ENCODE results near the gene AASS. TPM values are rescaled to one million over a fixed set of nuclear protein-coding genes. Genes with fewer than 3 reads are reported as not detected.

Gene AASS
- polyA plus RNA-seq, 3 donors: 13.0 to 50.1 (median 16.5) TPM

GRCh38 chr7:122064971-122065370 lies 79.1 kb downstream of the AASS start:
- H3K27ac ChIP-seq (ENCODE audit: low read depth, low read length): no peak overlapping the region
- WGBS, 3 donors: 82 to 87% (median 84%) methylated on average over 4 of the region's 4 CpGs

DNA sequence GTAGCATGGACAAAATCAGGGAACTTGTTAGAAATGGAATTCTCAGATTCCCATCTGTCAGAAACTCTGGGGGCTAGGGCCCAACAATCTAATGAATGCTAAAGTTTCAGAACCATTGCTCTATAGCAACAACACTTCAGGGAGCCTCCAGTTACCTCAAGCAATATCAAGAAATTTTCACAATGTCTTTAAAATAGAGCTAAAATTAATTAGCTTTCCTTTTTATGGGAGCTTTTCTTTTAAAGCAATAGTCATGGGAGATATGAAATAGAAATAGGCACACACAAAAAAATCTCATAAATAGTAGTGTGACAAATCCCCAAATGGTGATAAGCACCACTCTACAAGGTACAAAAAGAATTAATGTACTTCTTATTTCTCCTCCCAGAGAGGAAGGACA lies 80.9 kb downstream of the AASS start:
- H3K27ac ChIP-seq (ENCODE audit: low read depth, low read length): no peak overlapping the region

DNA sequence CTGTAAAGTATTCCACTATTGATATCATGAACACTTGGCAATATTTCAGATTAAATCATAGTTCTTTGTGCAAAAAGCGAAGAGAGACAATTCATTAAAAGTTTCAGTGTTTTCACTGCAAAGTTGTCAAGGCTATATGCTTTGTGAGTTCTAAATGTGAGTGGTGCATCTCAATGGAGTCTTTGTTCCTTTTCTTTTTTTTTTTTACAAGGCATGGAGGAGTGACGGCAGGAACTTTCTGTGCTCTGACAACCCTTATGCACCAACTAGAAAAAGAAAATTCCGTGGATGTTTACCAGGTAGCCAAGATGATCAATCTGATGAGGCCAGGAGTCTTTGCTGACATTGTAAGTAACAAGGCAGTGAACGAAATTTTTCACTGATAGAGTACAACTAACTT lies 84.5 kb downstream of the AASS start:
- H3K27ac ChIP-seq (ENCODE audit: low read depth, low read length): no peak overlapping the region
- 59 to 71% (median 60%) methylated on average over 4 of the region's 4 CpGs for WGBS, 3 donors

DNA sequence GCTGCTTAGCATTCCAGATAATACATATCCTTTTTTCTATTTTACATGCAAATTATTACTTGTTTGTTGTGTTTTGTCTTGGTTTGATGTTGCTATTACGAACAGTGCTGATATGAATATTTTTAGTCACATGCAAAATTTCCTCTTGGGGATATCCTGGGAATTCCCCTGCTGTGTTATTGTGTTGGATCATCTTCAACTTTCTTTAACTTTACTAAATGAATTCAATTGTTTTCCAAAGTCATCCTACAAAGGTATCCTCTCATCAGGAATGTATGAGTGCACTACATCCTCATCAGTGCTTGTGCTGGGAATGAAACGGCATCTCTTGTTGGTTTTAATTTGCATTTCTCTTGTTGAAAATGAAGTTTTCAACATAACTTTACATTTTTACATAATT lies 87.1 kb downstream of the AASS start:
- no peak overlapping the region for H3K27ac ChIP-seq (ENCODE audit: low read depth, low read length)
- WGBS, 3 donors: 58 to 75% (median 62%) methylated on average over 2 of the region's 2 CpGs

DNA sequence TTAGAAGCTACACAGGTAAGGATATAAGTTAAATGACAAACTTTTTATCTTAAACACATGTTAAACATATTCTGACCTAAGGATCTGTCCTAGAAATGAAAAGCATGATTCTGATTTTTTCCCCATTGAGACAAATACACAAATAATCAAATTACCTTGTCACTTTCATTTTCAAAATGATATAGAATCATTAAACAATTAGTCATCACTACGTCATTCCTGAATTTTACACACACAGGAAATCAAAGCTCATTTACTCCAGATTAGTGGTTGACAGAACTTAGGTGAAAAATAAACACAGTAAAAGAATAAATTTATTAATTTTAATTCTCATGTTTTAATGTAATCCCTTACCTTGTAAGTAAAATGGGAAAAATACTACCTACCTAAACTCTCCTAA lies 89.0 kb downstream of the AASS start:
- 39 to 71% (median 67%) methylated on average over 1 of the region's 1 CpG for WGBS, 3 donors
- H3K27ac ChIP-seq (ENCODE audit: low read depth, low read length): no peak overlapping the region

- WGBS, 3 donors: 21 to 94% (median 87%) methylated on average over 1 of the region's 1 CpG
- no peak overlapping the region for H3K27ac ChIP-seq (ENCODE audit: low read depth, low read length)
Measured at GRCh38 chr7:122054393-122054792, 89.7 kb downstream of the AASS start.

DNA sequence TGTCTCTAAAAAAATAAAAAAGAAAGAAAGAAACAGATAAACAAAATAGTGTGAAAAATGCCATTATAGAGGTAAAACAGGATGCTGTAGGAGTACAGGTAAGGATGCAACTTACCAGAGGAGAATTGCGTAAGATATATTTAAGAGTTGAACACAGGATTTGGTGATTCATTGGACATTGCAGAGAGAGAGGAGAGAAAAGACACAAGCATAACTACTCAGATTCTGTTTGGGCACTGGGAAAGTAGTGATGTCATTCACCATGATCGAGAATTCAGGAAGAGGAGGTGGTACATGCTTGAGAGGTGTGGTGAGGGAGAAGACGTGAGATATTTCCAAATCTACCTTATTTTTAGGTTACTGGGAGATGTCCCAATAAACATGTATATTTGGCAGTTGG lies 97.6 kb downstream of the AASS start:
- no peak overlapping the region for H3K27ac ChIP-seq (ENCODE audit: low read depth, low read length)
- WGBS, 3 donors: 83 to 97% (median 83%) methylated on average over 3 of the region's 3 CpGs

- no peak overlapping the region for H3K27ac ChIP-seq (ENCODE audit: low read depth, low read length)
- WGBS, 3 donors: 86 to 91% (median 86%) methylated on average over 3 of the region's 3 CpGs
Measured at GRCh38 chr7:122040147-122040546, 103.9 kb downstream of the AASS start.

DNA sequence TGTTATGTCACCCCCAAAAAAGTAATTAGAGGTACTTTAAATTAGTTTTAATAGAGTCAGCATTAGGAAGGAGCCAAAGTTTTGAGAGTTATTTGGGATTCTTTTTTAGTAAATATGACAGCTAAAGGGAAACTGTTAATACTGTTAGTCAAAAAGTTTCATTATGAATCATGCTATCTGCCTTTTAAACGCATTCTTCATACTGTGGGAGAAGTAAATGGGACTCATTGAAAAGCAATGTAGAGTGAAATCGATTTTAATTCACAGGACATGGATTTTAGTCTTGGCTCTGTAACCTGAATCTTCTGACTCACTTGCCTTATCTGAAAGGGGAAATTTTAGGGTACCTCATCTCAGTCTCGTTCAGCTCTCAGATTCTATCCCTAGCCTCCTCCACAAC lies 105.1 kb downstream of the AASS start:
- no peak overlapping the region for H3K27ac ChIP-seq (ENCODE audit: low read depth, low read length)
- WGBS, 3 donors: 79 to 89% (median 82%) methylated on average over 3 of the region's 3 CpGs

DNA sequence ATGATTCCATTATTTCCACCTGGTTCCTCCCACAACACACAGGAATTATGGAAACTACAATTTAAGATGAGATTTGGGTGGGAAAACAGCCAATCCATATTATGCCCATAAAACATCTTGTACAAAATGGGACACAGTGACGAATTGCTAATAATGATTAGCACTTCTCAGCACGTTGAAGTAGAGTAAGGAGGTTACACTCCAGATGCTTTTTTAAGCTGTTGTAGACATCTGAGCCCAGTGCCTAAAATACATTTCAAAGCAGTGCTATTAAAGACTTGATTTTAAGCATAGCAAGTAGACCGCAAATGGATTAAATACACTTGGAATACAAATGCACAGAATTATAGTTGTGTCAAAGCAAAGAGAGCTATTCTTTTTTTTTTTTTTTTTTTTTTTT lies 105.9 kb downstream of the AASS start:
- WGBS, 3 donors: 71 to 86% (median 81%) methylated on average over 3 of the region's 3 CpGs
- H3K27ac ChIP-seq (ENCODE audit: low read depth, low read length): no peak overlapping the region

GRCh38 chr7:122035876-122036275 lies 108.2 kb downstream of the AASS start:
- H3K27ac ChIP-seq (ENCODE audit: low read depth, low read length): no peak overlapping the region
- WGBS, 3 donors: 74 to 93% (median 87%) methylated on average over 1 of the region's 1 CpG

DNA sequence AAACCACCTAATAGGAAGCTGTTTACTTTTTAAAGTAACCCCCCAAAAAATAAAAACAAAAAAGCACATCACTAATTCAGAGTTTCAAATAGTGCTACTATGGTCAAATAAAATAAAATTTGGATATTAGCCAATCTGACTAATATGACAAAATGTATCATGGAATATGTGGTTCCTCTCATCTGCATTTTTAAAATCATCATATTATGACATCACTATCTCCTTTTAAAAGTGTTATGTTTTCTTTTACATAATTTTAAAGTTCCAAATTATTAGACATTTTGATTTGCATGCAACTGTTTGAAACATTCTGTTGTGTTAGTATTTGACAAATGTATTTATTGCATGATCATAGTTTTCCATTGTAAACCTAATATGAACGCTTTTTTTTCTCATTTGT lies 110.4 kb downstream of the AASS start:
- WGBS, 3 donors: 74 to 88% (median 83%) methylated on average over 1 of the region's 1 CpG
- no peak overlapping the region for H3K27ac ChIP-seq (ENCODE audit: low read depth, low read length)

- no peak overlapping the region for H3K27ac ChIP-seq (ENCODE audit: low read depth, low read length)
- WGBS, 3 donors: 85 to 96% (median 96%) methylated on average over 2 of the region's 2 CpGs
Measured at GRCh38 chr7:122027058-122027457, 117.0 kb downstream of the AASS start.

Other genes with a start within 250 kb of the AASS start
- not detected for gene FEZF1, start 160.5 kb upstream of the AASS start, polyA plus RNA-seq

Measured in adipose tissue (tissue), 3 donors.